Kidney (tissue), 14 donors: Measurements from ENCODE around the gene MED20. TPM values are rescaled to one million over a fixed set of nuclear protein-coding genes. Genes with fewer than 3 reads are reported as not detected.

Source experiments
- DNase-seq, 5 donors: peaks; one replicate each; pipeline ENCODE4 v3.0.0-alpha.2; 2013 to 2020
- FAIRE-seq: peaks from 2 replicates; lab custom pipeline; 2012; peaks lifted over from hg19 to GRCh38; lab: Jason Lieb, UNC
- H3K27ac ChIP-seq, 2 donors: one replicate each; pipeline ENCODE4 v1.7.0; 2013; ENCODE audit warnings: low read depth in 2 of 2, low read length in 2 of 2, inconsistent platforms in 1 of 2
- H3K27me3 ChIP-seq: one replicate; pipeline ENCODE4 v1.7.1; 2013; ENCODE audit warnings: low read length, inconsistent platforms; ENCODE audit not compliant: control insufficient read depth, insufficient read depth
- H3K36me3 ChIP-seq, 3 donors: one replicate each; pipeline versions ENCODE4 v1.7.0 to v1.7.1; 2013; ENCODE audit warnings: low read length in 3 of 3, control low read depth in 1 of 3, inconsistent platforms in 1 of 3; ENCODE audit not compliant: insufficient read depth in 3 of 3, control insufficient read depth in 2 of 3
- H3K4me1 ChIP-seq, 3 donors: one replicate each; pipeline versions ENCODE4 v1.7.0 to v1.7.1; 2013; ENCODE audit warnings: low read length in 3 of 3, inconsistent platforms in 1 of 3, low read depth in 1 of 3; ENCODE audit not compliant: control insufficient read depth in 2 of 3, insufficient read depth in 2 of 3
- H3K4me3 ChIP-seq, 3 donors: one replicate each; pipeline versions ENCODE4 v1.7.0 to v1.8.1; 2013; ENCODE audit warnings: low read length in 3 of 3, control low read depth in 1 of 3, inconsistent platforms in 1 of 3
- H3K9ac ChIP-seq, 3 donors: one replicate each; pipeline versions ENCODE4 v1.7.0 to v1.7.1; 2013; ENCODE audit warnings: low read length in 3 of 3, control low read depth in 1 of 3, inconsistent platforms in 1 of 3
- H3K9me3 ChIP-seq, 3 donors: one replicate each; pipeline versions ENCODE4 v1.7.0 to v1.7.1; 2013; ENCODE audit warnings: low read length in 3 of 3, control low read depth in 1 of 3, inconsistent platforms in 1 of 3; ENCODE audit not compliant: control insufficient read depth in 2 of 3, insufficient read depth in 1 of 3
- CTCF ChIP-seq: IDR thresholded peaks from 3 replicates; pipeline ENCODE4 v1.5.1; 2012; ENCODE audit warnings: mild to moderate bottlenecking, moderate library complexity, borderline replicate concordance; ENCODE audit not compliant: insufficient read depth; ENCODE audit errors: extremely low read depth
- intact Hi-C: fragments of 100-400 bp; cut with DNase I; formaldehyde crosslinking; loops from one replicate; pipeline ENCODE4 v1.11.1; 2022
- polyA plus RNA-seq: library from polyadenylated mRNA; stranded (reverse); fragments of 350-450 nt; fragmentation: Illumina TruSeq; extraction: RNeasy Lipid Tissue Mini Kit (QIAGEN cat#74804); gene quantifications from one replicate; pipeline ENCODE4 v1.2.3, GENCODE V29; 2014; ENCODE audit warnings: low read depth, low replicate concordance; ENCODE audit not compliant: insufficient read depth
- total RNA-seq: library from RNA; stranded (reverse); fragmentation: NEBNext Ultra II Directional; extraction: Animal tissue kit (Norgen Biotek cat#: 25700); gene quantifications from one replicate; pipeline ENCODE4 v1.2.1, GENCODE V29; 2021
- donor health status: control.
- donor health status: control.
- donor health status: control.
- donor health status: control.
- donor health status: control.
- donor health status: DM: yes; HTN: yes; CAD: no.
- donor health status: Normal renal cell carcinoma (clear cell type).

MED20 gene
- total and polyA plus RNA-seq, 2 donors from 2014 or later, result 15.1 to 22.0 TPM

GRCh38 chr6:41887331-41887751, 33.6 kb downstream of the MED20 start:
- FAIRE-seq (no peak), DNase-seq (no peak)
- no peak for TF ChIP-seq CTCF
- Histone ChIP-seq H3K36me3 (no peaks in the 10 kb centered on the region), H3K9me3 (no peaks in the 10 kb centered on the region), H3K4me1 (no peaks in the 10 kb centered on the region), H3K9ac (no peak overlapping the region), H3K27ac (no peak overlapping the region), H3K4me3 (no peak overlapping the region), H3K27me3 (no peaks in the 10 kb centered on the region)
- intact Hi-C loops, result no loop called here

GRCh38 chr6:41885930-41886329, 35.0 kb downstream of the MED20 start:
- no peak for FAIRE-seq
- intact Hi-C loops, result no loop called here
- Histone ChIP-seq H3K27me3 (no peaks in the 10 kb centered on the region), H3K9ac (no peak overlapping the region), H3K36me3 (no peaks in the 10 kb centered on the region), H3K27ac (no peak overlapping the region), H3K4me1 (no peaks in the 10 kb centered on the region), H3K9me3 (no peaks in the 10 kb centered on the region), H3K4me3 (no peak overlapping the region)
- no peak for DNase-seq
- TF ChIP-seq CTCF, result no peak

- DNase-seq (no peak), FAIRE-seq (no peak)
- intact Hi-C loops, result no loop called here
Measured at GRCh38 chr6:41884957-41885356, 36.0 kb downstream of the MED20 start.

More at GRCh38 chr6:41884957-41885356, 36.0 kb downstream of the MED20 start:
- no peak overlapping the region for H3K9ac ChIP-seq
- H3K4me3 ChIP-seq, result no peak overlapping the region
- H3K27me3 ChIP-seq, result no peaks in the 10 kb centered on the region
- no peak overlapping the region for H3K27ac ChIP-seq
- H3K36me3 ChIP-seq, result no peaks in the 10 kb centered on the region
- no peak for TF ChIP-seq CTCF
- no peaks in the 10 kb centered on the region for H3K4me1 ChIP-seq
- H3K9me3 ChIP-seq, result no peaks in the 10 kb centered on the region
